GM13976 (cell line): ENCODE results near the gene PKD2L1.
"Not testable (repeated sequence)": the region's sequence is repeated elsewhere in the genome, so short reads cannot be mapped to it uniquely, and the experiment has no call there.

Experiments
- DNase-seq: peaks from one replicate; pipeline ENCODE4 v3.0.0; 2012; ENCODE audit warnings: low spot score
- in situ Hi-C: fragments of 300-500 bp; cut with MboI; formaldehyde crosslinking; loops from one replicate; pipeline ENCODE4 v1.12.0; 2022; ENCODE audit warnings: low sequenced_read_pairs, mixed read lengths, inconsistent platforms; ENCODE audit not compliant: unreplicated experiment
- TF ChIP-seq, protein P1 (sequence below): IDR thresholded peaks from 2 replicates; pipeline ENCODE4 v1.5.1; 2012; ENCODE audit warnings: borderline replicate concordance, mild to moderate bottlenecking; ENCODE audit not compliant: insufficient read depth; ENCODE audit errors: extremely low read depth, missing control alignments, control extremely low read depth

PKD2L1 gene

DNA sequence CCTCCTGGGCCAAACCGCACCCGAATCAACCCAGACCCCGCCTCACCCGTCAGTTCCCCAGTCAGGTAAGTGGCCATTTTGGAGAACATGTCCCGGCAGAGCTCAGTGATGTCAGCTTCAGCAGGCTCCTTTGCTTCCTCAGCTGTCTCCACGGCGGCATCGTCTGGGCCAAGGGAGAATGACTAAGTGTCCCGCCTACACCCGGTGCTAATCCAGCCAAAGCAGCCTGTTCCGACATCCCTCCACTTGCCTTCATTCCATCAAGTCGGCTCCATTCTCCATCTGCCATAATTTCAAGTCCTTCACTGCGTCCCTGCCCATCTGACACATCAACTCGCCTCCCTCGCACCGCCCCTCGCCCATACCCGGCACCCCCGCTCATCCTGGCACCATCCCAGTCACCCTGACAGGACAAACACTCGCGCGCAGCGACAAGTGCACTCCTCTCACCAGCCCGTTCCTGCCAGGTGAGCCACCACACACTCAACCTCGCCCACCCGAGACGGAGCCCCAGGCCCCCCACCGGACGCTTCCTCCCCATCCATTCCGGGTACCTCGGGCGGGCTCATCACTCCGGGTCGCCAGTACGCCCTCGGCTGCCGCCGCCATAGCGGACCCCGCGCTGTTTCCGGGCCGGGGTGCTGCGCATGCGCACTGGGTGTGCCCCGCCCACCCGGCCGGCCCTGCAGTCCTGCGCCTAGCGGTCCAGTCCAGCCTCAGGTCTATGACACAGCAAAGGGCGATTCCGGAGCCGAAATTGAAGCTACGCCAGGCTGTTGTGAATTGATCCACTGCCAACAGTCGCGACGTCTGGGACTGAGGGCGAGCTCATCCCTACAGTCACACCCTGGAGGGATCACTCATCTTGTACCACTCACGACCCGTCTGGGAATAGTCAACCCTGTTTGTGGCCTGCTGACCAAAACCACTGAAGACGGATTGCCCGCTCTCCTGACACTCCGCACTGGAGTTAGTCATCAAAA lies 43.7 kb downstream of the PKD2L1 start, which contains the start of gene BLOC1S2:
BLOC1S2 (minus strand) TSS at position 630 of the 983 bp plus-strand sequence; CDS start at position 609, 21 bp downstream.
- TF ChIP-seq, protein P1, sequence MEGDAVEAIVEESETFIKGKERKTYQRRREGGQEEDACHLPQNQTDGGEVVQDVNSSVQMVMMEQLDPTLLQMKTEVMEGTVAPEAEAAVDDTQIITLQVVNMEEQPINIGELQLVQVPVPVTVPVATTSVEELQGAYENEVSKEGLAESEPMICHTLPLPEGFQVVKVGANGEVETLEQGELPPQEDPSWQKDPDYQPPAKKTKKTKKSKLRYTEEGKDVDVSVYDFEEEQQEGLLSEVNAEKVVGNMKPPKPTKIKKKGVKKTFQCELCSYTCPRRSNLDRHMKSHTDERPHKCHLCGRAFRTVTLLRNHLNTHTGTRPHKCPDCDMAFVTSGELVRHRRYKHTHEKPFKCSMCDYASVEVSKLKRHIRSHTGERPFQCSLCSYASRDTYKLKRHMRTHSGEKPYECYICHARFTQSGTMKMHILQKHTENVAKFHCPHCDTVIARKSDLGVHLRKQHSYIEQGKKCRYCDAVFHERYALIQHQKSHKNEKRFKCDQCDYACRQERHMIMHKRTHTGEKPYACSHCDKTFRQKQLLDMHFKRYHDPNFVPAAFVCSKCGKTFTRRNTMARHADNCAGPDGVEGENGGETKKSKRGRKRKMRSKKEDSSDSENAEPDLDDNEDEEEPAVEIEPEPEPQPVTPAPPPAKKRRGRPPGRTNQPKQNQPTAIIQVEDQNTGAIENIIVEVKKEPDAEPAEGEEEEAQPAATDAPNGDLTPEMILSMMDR: no peak
- peak; percentile 98 for DNase-seq
- in situ Hi-C loops: no loop called here

GRCh38 chr10:100285326-100285725 lies 44.7 kb downstream of the PKD2L1 start:
- in situ Hi-C loops, DNase-seq: not testable (repeated sequence)

- in situ Hi-C loops: no loop called here
- no peak for DNase-seq
- TF ChIP-seq, protein P1: no peak
Measured at GRCh38 chr10:100282907-100283306, 47.1 kb downstream of the PKD2L1 start.

GRCh38 chr10:100276971-100277370 lies 53.1 kb downstream of the PKD2L1 start:
- in situ Hi-C loops, DNase-seq: not testable (repeated sequence)

DNA sequence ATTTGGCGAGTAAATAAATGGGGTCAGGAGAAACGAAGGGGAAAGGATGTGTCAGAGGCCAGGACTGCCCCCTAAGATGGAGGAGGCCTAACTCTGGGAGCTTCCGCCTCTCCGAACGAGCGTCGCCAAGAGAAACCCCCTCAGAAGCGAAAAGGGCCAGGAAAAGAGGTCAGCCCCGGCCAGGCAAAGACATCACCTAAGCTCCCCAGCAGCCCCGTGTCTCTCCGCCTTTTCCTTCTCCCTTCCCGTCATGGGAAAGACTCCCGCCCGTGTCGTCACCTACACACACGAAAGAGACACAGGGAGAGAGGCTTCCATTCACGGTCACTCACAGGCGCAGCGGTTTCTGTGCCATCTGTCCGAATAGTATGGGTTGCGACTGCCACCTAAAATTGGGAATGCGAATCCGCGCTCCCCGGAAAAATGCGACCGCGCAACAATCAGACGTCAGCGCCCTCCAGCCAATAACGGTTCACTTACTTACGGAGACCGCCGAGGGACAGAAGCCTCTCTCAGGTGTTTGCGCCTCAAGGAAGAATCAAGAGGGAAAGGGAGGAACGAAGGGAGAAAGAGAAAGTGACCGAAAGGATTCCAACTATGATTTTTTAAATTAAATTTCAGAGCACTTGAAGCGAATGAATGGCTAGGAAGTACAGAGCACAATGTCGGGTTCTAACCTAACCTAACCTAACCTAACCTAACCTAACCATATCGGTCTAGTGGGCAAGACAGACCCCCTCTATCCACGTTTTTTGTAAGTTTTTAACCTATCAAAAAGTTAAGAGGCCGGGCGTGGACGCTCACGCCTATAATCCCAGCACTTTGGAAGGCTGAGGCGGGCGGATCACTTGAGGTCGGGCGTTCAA lies 62.6 kb downstream of the PKD2L1 start, which contains the start of gene CWF19L1:
CWF19L1 (minus strand) TSS at position 400 of the 866 bp plus-strand sequence; CDS start at position 355, 45 bp downstream.
- peak; percentile 85 for DNase-seq
- TF ChIP-seq, protein P1: no peak
- in situ Hi-C loops: no loop called here

DNA sequence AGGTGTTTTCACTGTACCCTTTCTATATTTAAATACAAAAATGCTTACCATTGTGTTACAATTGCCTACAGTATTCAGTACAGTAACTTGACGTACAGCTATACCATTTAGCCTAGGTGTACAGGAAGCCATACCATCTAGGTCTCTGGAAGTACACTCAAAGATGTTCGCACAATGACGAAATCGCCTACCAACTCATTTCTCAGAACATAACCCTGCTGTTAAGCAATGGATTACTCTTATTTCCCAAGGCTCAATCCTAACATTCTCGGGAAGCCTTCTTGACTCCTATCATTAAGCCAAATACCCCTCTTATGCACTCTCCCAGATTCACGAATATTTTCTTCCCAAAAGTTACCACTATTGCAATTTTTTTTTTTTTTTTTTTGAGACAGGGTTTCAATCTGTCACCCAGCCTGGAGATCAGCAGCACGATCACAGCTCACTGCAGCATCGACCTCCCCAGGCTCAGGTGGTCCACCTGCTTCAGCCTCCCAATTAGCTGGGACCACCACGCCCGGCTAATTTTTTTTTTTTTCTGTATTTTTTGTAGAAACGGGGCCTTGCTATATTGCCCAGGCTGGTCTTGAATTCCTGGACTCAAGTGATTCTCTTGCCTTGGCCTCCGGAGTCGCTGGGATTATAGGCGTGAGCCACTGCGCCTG lies 64.1 kb downstream of the PKD2L1 start:
- TF ChIP-seq, protein P1: no peak
- in situ Hi-C loops: no loop called here
- DNase-seq: no peak

DNA sequence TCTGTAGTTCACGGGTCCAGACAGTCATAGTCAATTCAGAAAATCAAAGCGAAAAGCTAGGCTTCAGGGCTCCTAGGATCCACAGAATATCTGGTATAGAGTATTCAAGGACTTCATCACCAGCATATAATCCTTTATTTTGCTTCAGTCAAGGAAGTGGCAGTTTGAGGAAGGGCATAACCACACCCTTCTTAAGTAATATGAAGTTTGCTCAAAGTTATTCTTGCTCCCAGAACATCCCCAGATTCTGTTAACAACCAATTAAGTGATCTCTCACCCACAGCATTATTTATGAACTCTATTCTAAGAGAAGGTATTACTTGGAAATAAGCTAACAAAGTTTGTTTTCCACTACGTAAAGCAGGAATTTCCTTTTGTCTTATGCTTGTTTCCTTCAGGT lies 75.8 kb downstream of the PKD2L1 start:
- DNase-seq: no peak
- TF ChIP-seq, protein P1: no peak
- in situ Hi-C loops: no loop called here
